Psoas muscle (tissue), 8 donors: Measurements from ENCODE around the gene CAMKMT. TPM values are rescaled to one million over a fixed set of nuclear protein-coding genes. Genes with fewer than 3 reads are reported as not detected.

Experiments used
- ATAC-seq, 4 donors: fragments of 200-7000 bp; cut with Tn5 transposase; one replicate each; pipeline ENCODE4 v1.9.1; 2020; ENCODE audit warnings: moderate library complexity in 3 of 4, mild to moderate bottlenecking in 2 of 4
- DNase-seq, 2 donors: peaks; one replicate each; pipeline ENCODE4 v3.0.0-alpha.2; 2020
- H3K27ac ChIP-seq: fragments of 200-600 bp; one replicate; pipeline ENCODE4 v1.8.0; 2022
- H3K27me3 ChIP-seq, 3 donors: fragments of 200-600 bp in 1 of 3; one replicate each; pipeline versions ENCODE4 v1.6.1 to v1.8.0; 2013 to 2022; ENCODE audit warnings: low read length in 2 of 3, mild to moderate bottlenecking in 2 of 3, moderate library complexity in 1 of 3; ENCODE audit not compliant: insufficient read depth in 3 of 3
- H3K36me3 ChIP-seq, 2 donors: fragments of 200-600 bp in 1 of 2; one replicate each; pipeline versions ENCODE4 v1.6.1 to v1.8.0; 2013 to 2022; ENCODE audit warnings: low read depth in 1 of 2, mild to moderate bottlenecking in 1 of 2, moderate library complexity in 1 of 2; ENCODE audit not compliant: insufficient read depth in 1 of 2
- H3K4me1 ChIP-seq: fragments of 200-600 bp; one replicate; pipeline ENCODE4 v1.8.0; 2022
- H3K4me3 ChIP-seq: fragments of 200-600 bp; one replicate; pipeline ENCODE4 v1.8.0; 2022; ENCODE audit warnings: mild to moderate bottlenecking
- H3K9me3 ChIP-seq: fragments of 200-600 bp; one replicate; pipeline ENCODE4 v1.8.0; 2022
- CTCF ChIP-seq: fragments of 200-600 bp; IDR thresholded peaks from one replicate; pipeline ENCODE4 v1.8.0; 2022; ENCODE audit warnings: antibody characterized with exemption
- WGBS, 3 donors: extraction: QIAGEN DNeasy Blood & Tissue Kit; methylation state at CpG; one replicate each; pipeline versions ENCODE4 v1.1.6 to v1.1.7; 2013; 5-methylcytosine and 5-hydroxymethylcytosine counted together
- intact Hi-C, 2 donors: fragments of 100-400 bp; cut with DNase I; formaldehyde crosslinking; loops; one replicate each; pipeline versions ENCODE4 v1.11.0 to v1.14.2; 2022
- polyA plus RNA-seq, 3 donors: library from polyadenylated mRNA; stranded (reverse); fragments of 200-250 nt; gene quantifications; one replicate each; pipeline ENCODE4 v1.2.3, GENCODE V29; 2013
- total RNA-seq, 4 donors: library from RNA; stranded (reverse); fragmentation: NEBNext Ultra II Directional in 2 of 4; extraction: Animal tissue kit (Norgen Biotek cat#: 25700) in 2 of 4; gene quantifications; one replicate each; pipeline versions ENCODE4 v1.2.1 to v1.2.4, GENCODE V29; 2021 to 2023
- donor health status: healthy with polysubstance abuse.
- donor health status: DM: no; HTN: no; CAD: no; lungs with moderate emphysema.
- donor health status: Bipolar disorder and iron deficiency.
- donor health status: healthy.
- donor health status: DM: yes; HTN: yes; CAD: no.
- donor health status: DM: no; HTN: no; CAD: no.
- donor health status: DM: no; HTN: no; CAD: no.
- donor health status: DM: yes; HTN: yes; CAD: no.

The CAMKMT gene
- total and polyA plus RNA-seq, 7 donors = 2.8 to 7.3 (median 4.5) TPM

GRCh38 chr2:44789971-44790721 lies 428.4 kb downstream of the CAMKMT start:
- TF ChIP-seq CTCF = no peak
- Histone ChIP-seq H3K36me3 (no peaks in the 10 kb centered on the region), H3K4me3 (no peak overlapping the region), H3K4me1 (no peaks in the 10 kb centered on the region), H3K27ac (no peak overlapping the region), H3K9me3 (no peaks in the 10 kb centered on the region), H3K27me3 (peaks cover 0 to 4% (median 3%) of the 10 kb centered on the region in 3 donors)
- DNase-seq (no peak), ATAC-seq (no peak)
- intact Hi-C loops = no loop called here
- 68 to 71% (median 68%) methylated on average over 7 of the region's 7 CpGs for WGBS, 3 donors

GRCh38 chr2:44793322-44793870 lies 431.6 kb downstream of the CAMKMT start:
- ATAC-seq = no peak
- no peak for DNase-seq
- H3K27ac ChIP-seq = no peak overlapping the region
- H3K4me1 ChIP-seq = no peaks in the 10 kb centered on the region
- no peaks in the 10 kb centered on the region for H3K9me3 ChIP-seq
- H3K4me3 ChIP-seq = no peak overlapping the region
- intact Hi-C loops = no loop called here
- TF ChIP-seq CTCF = no peak
- H3K27me3 ChIP-seq = peaks cover 3 to 16% (median 6%) of the 10 kb centered on the region in 3 donors
- no peaks in the 10 kb centered on the region for H3K36me3 ChIP-seq

GRCh38 chr2:44796771-44797170 lies 435.0 kb downstream of the CAMKMT start:
- Histone ChIP-seq H3K4me3 (no peak overlapping the region), H3K4me1 (no peaks in the 10 kb centered on the region), H3K9me3 (no peaks in the 10 kb centered on the region), H3K36me3 (no peaks in the 10 kb centered on the region), H3K27me3 (peaks cover 3 to 45% (median 18%) of the 10 kb centered on the region in 3 donors), H3K27ac (no peak overlapping the region)
- DNase-seq (no peak), ATAC-seq (no peak)
- intact Hi-C loops = no loop called here
- no peak for TF ChIP-seq CTCF
- WGBS, 3 donors = 44 to 60% (median 56%) methylated on average over 4 of the region's 4 CpGs

GRCh38 chr2:44798139-44798659 lies 436.5 kb downstream of the CAMKMT start:
- intact Hi-C loops = no loop called here
- Histone ChIP-seq H3K27ac (no peak overlapping the region), H3K27me3 (peaks cover 0 to 58% (median 25%) of the 10 kb centered on the region in 3 donors), H3K36me3 (no peaks in the 10 kb centered on the region), H3K4me3 (no peak overlapping the region), H3K4me1 (peaks cover 4% of the 10 kb centered on the region), H3K9me3 (no peaks in the 10 kb centered on the region)
- TF ChIP-seq CTCF = no peak
- ATAC-seq (no peak), DNase-seq (no peak)
- WGBS, 3 donors = 51 to 60% (median 54%) methylated on average over 6 of the region's 6 CpGs
